PFSK-1 (cell line): Measurements from ENCODE around the gene ASIC5.

Experiments used
- FOXP2 ChIP-seq: optimal IDR thresholded peaks from 2 replicates; pipeline ENCODE3; 2011; ENCODE audit warnings: borderline replicate concordance, control low read depth, inconsistent platforms; ENCODE audit not compliant: insufficient read depth; ENCODE audit errors: extremely low read length, extremely low read depth
- POLR2AphosphoS5 ChIP-seq: IDR thresholded peaks from 2 replicates; pipeline ENCODE4 v1.6.1; 2012; ENCODE audit warnings: low read depth, mild to moderate bottlenecking, control low read depth, low read length, moderate library complexity
- REST ChIP-seq, 2 experiments: IDR thresholded peaks; 2 replicates each; pipeline versions ENCODE4 v1.6.1 to v1.8.0; 2011 to 2012; ENCODE audit warnings: low read depth in 2 of 2, low read length in 2 of 2, control low read depth in 1 of 2, inconsistent platforms in 1 of 2, mild to moderate bottlenecking in 1 of 2, moderate library complexity in 1 of 2; ENCODE audit not compliant: insufficient read depth in 1 of 2
- SIN3A ChIP-seq: IDR thresholded peaks from 2 replicates; pipeline ENCODE4 v1.6.1; 2012; ENCODE audit warnings: mild to moderate bottlenecking, low read length, moderate library complexity, borderline replicate concordance; ENCODE audit not compliant: insufficient read depth
- TAF1 ChIP-seq: IDR thresholded peaks from 2 replicates; pipeline ENCODE4 v1.6.1; 2012; ENCODE audit warnings: low read length, control low read depth, borderline replicate concordance; ENCODE audit not compliant: insufficient read depth

The ASIC5 gene

DNA sequence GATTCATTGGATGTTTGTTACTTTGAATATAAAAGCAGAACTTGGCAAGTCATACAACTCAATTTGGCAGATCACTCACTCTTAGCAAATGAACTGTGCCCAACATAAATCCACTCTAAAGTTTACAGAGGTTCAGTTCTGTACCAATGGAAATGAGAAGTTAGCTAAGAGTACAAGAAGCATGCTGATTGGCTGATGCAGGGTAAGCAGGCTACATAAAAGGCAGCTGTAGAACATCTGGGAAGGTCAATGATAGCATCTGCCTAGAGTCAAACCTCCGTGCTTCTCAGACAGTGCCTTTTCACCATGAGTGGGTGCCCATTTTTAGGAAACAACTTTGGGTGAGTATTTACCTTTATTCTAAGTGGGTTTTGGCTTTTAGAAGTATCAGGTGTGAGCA, 37.4 kb upstream of the ASIC5 start, which contains the start of gene TDO2:
Gene TDO2 (plus strand): TSS at position 244 of the 400 bp plus-strand sequence. CDS start 63 bp downstream, at position 307.
- TF ChIP-seq REST (IDR thresholded peaks at IDR 0.05; ENCODE audit: insufficient read depth in 1 of 2, low read depth in 2 of 2, low read length in 2 of 2) (no peak), TAF1 (no peak), POLR2AphosphoS5 (no peak), FOXP2 (no peak), SIN3A (no peak)

DNA sequence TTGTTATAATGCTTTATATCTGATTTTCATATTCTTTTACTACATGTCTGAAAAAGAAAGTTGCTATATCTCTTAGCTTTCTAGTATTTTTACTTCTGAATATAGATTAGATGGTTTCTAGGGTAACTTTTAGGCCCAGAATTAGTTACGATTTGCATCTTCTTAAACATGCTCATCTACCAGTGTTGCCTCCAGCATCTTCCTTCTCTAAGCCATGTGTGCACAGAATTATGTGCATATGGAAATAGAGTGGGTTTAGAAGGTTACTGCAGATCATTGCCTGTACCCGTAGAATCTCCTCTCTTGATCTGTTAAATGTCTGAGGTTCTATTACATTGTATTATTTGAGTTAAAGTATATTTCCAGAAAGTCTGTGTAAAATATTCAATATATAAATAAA, 34.9 kb upstream of the ASIC5 start:
- no peak for TF ChIP-seq POLR2AphosphoS5
- TF ChIP-seq FOXP2 = no peak
- TF ChIP-seq TAF1 = no peak
- no peak for TF ChIP-seq SIN3A
- TF ChIP-seq REST (IDR thresholded peaks at IDR 0.05; ENCODE audit: insufficient read depth in 1 of 2, low read depth in 2 of 2, low read length in 2 of 2) = no peak

DNA sequence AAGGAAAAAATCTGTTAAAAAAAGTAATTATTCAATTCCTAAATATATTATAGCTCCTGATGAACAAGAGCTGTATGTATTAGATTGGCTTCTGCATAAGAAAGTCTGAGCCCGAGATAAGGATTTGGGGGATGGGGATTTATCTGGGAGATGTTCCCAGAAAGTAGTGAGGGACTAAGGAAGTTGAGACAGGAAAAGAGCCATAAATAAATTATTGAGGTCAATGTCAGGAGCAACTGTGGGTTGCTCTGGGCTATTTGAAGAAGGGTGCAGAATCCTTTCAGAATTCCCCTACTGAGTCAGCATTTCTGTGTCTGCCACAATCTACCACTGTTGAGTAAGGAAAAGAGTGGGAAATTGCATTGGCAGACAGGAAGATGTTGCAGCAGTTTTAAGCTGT, 34.3 kb upstream of the ASIC5 start:
- no peak for TF ChIP-seq POLR2AphosphoS5

DNA sequence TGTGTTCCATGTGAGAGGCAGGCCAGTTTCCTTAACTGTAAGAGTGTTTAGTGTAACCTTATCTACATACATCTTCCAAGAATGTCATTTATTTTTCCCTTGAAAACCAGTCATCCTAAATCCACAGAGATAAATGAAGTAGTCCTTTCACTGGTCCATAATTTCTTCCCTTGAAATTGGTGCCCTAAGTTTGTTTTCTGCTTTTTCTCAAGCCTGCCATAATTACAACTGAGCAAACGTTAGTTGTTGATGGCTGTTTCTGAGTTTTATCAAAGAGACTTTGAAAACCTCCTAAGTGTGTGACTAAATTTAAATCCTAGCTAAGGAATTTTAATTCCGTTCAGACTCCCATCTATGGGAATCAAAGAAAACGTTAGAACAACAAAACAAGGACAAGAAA, 33.8 kb upstream of the ASIC5 start:
- TF ChIP-seq POLR2AphosphoS5 = no peak
- no peak for TF ChIP-seq TAF1
- no peak for TF ChIP-seq FOXP2
- TF ChIP-seq SIN3A = no peak
- no peak for TF ChIP-seq REST (IDR thresholded peaks at IDR 0.05; ENCODE audit: insufficient read depth in 1 of 2, low read depth in 2 of 2, low read length in 2 of 2)

DNA sequence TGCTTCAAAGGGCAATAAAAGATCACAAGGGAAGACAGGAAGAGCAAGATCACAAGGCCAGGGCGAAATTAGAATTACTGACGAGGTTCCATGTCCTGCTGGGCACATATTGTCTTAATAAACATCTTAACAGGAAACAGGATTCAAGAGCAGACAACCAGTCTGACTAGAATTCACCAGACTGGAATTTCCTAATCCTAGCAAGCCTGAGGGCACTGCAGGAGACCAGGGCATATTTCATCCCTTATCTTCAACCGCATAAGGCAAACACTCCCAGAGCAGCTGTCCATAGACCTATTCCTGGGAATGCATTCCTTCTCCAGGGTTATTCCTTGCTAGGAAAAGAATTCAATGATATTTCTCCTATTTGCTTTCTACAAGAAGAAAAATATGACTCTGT, 25.0 kb upstream of the ASIC5 start:
- TF ChIP-seq TAF1 (no peak), REST (IDR thresholded peaks at IDR 0.05; ENCODE audit: insufficient read depth in 1 of 2, low read depth in 2 of 2, low read length in 2 of 2) (peak in 1 of 2 experiments; percentile 45; a peak in 1 of 4 replicates)

DNA sequence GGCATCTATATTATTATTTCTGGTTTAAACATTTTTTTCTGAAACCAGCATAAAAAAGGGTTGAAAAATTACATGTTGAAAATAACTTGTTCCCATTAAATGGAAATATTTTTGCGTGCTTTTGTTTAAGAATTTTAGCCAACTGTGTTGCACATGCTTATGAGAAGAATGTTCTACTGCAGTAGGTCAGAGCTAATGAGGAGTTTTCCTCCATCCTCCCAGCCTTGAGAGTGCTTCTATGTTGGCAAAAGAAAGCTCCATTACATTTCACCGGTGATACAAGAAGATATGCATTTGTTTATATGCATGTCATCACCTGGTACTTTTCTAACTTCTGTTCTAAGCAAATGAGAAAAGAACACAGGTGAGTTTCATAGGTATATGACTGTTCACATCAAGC, 23.9 kb upstream of the ASIC5 start:
- TF ChIP-seq TAF1 (no peak), FOXP2 (no peak), SIN3A (no peak), POLR2AphosphoS5 (no peak), REST (IDR thresholded peaks at IDR 0.05; ENCODE audit: insufficient read depth in 1 of 2, low read depth in 2 of 2, low read length in 2 of 2) (no peak)
